Thyroid gland (tissue), 4 donors: ENCODE results near the gene ACAT2. TPM values are rescaled to one million over a fixed set of nuclear protein-coding genes. Genes with fewer than 3 reads are reported as not detected.

Experiments
- DNase-seq, 2 donors: peaks; one replicate each; pipeline ENCODE4 v3.0.0-alpha.2; 2019
- H3K27ac ChIP-seq, 3 donors: fragments of 200-600 bp; sonication (generic); 1 replicate in 2 of 3; 2 replicates in 1 of 3; pipeline ENCODE4 v1.5.1; 2016 to 2019; ENCODE audit warnings: mild to moderate bottlenecking in 1 of 3, moderate library complexity in 1 of 3
- H3K27me3 ChIP-seq: fragments of 200-600 bp; sonication (generic); one replicate; pipeline ENCODE4 v1.5.1; 2019
- H3K36me3 ChIP-seq, 2 donors: fragments of 200-600 bp; sonication (generic); one replicate each; pipeline ENCODE4 v1.5.1; 2016 to 2019
- H3K4me1 ChIP-seq, 2 donors: fragments of 200-600 bp; sonication (generic); one replicate each; pipeline ENCODE4 v1.5.1; 2017 to 2019
- H3K4me3 ChIP-seq, 3 donors: fragments of 200-600 bp; sonication (generic); replicated peaks in 1 of 3; 1 replicate in 2 of 3; 2 replicates in 1 of 3; pipeline ENCODE4 v1.5.1; 2016; ENCODE audit warnings: mild to moderate bottlenecking in 1 of 3
- H3K9me3 ChIP-seq: fragments of 200-600 bp; sonication (generic); one replicate; pipeline ENCODE4 v1.5.1; 2017
- CTCF ChIP-seq, 6 experiments: fragments of 200-600 bp in 3 of 6; fragments of 450-650 bp in 3 of 6; sonication (generic) in 3 of 6; IDR thresholded peaks; one replicate each; pipeline ENCODE4 v1.5.1; 2016 to 2019; ENCODE audit warnings: antibody characterized with exemption in 6 of 6, mild to moderate bottlenecking in 2 of 6, inconsistent platforms in 1 of 6, moderate library complexity in 1 of 6
- POLR2A ChIP-seq, 2 donors: fragments of 450-650 bp; IDR thresholded peaks; one replicate each; pipeline ENCODE4 v1.6.1; 2017; ENCODE audit warnings: antibody characterized with exemption in 2 of 2, mild to moderate bottlenecking in 2 of 2, moderate library complexity in 1 of 2
- WGBS, 2 donors: methylation state at CpG; one replicate each; pipeline ENCODE4 v1.1.5; 2017; 5-methylcytosine and 5-hydroxymethylcytosine counted together
- intact Hi-C: fragments of 100-400 bp; cut with DNase I; formaldehyde crosslinking; loops from one replicate; pipeline ENCODE4 v1.15.1; 2023
- total RNA-seq, 4 donors: library from RNA; depleted of rRNA; stranded (reverse); fragments of >200 nt; gene quantifications; one replicate each; pipeline ENCODE4 v1.2.3, GENCODE V29; 2016

ACAT2 gene
- total RNA-seq, 4 donors from 2014 or later, result 5.6 to 10.4 (median 7.0) TPM

GRCh38 chr6:159766906-159767305 is 5.1 kb downstream of the ACAT2 start:
- H3K9me3 ChIP-seq, result no peaks in the 10 kb centered on the region
- TF ChIP-seq POLR2A (IDR thresholded peaks at IDR 0.05), result no peak
- no peak for TF ChIP-seq CTCF (IDR thresholded peaks at IDR 0.05)
- H3K4me3 ChIP-seq, result no peak overlapping the region
- H3K36me3 ChIP-seq, result peaks cover 4 to 5% of the 10 kb centered on the region in 2 donors
- no peak for DNase-seq
- H3K4me1 ChIP-seq, result peaks cover 7 to 8% of the 10 kb centered on the region in 2 donors
- H3K27ac ChIP-seq, result no peak overlapping the region
- no peaks in the 10 kb centered on the region for H3K27me3 ChIP-seq
- intact Hi-C loops, result loop anchor here (10.0 kb wide), 1 partner anchor 72 kb away; the partner anchor contains the start of gene SOD2

- Histone ChIP-seq H3K27ac (no peak overlapping the region), H3K36me3 (peaks cover 4 to 5% of the 10 kb centered on the region in 2 donors), H3K27me3 (no peaks in the 10 kb centered on the region), H3K9me3 (no peaks in the 10 kb centered on the region), H3K4me3 (no peak overlapping the region), H3K4me1 (no peaks in the 10 kb centered on the region)
- TF ChIP-seq POLR2A (IDR thresholded peaks at IDR 0.05) (no peak), CTCF (IDR thresholded peaks at IDR 0.05) (no peak)
- no peak for DNase-seq
- intact Hi-C loops, result loop anchor here (10.0 kb wide), 1 partner anchor 75 kb away; the partner anchor contains the start of gene SOD2
Observed at GRCh38 chr6:159769470-159769869, 7.6 kb downstream of the ACAT2 start.

- no peak for TF ChIP-seq CTCF (IDR thresholded peaks at IDR 0.05)
- TF ChIP-seq POLR2A (IDR thresholded peaks at IDR 0.05), result no peak
- intact Hi-C loops, result no loop called here
- H3K27ac ChIP-seq, result no peak overlapping the region
- no peak for DNase-seq
- H3K9me3 ChIP-seq, result no peaks in the 10 kb centered on the region
- no peaks in the 10 kb centered on the region for H3K4me1 ChIP-seq
- 0% methylated on average over 1 of the region's 1 CpG for WGBS, 2 donors
- H3K36me3 ChIP-seq, result peaks cover 3 to 4% of the 10 kb centered on the region in 2 donors
- no peaks in the 10 kb centered on the region for H3K27me3 ChIP-seq
- no peak overlapping the region for H3K4me3 ChIP-seq
Observed at GRCh38 chr6:159772196-159772595, 10.4 kb downstream of the ACAT2 start.

- DNase-seq, result no peak
- TF ChIP-seq POLR2A (IDR thresholded peaks at IDR 0.05), result no peak
- no peak for TF ChIP-seq CTCF (IDR thresholded peaks at IDR 0.05)
- H3K9me3 ChIP-seq, result no peaks in the 10 kb centered on the region
- WGBS, 2 donors, result 83 to 93% methylated on average over 7 of the region's 7 CpGs
- no peaks in the 10 kb centered on the region for H3K27me3 ChIP-seq
- no peaks in the 10 kb centered on the region for H3K4me1 ChIP-seq
- no peak overlapping the region for H3K27ac ChIP-seq
- H3K36me3 ChIP-seq, result peaks cover 49 to 50% of the 10 kb centered on the region in 2 donors
- no peak overlapping the region for H3K4me3 ChIP-seq
- intact Hi-C loops, result no loop called here
Observed at GRCh38 chr6:159777240-159777904, 15.5 kb downstream of the ACAT2 start.

GRCh38 chr6:159778131-159778530 is 16.3 kb downstream of the ACAT2 start:
- no peak for DNase-seq
- intact Hi-C loops, result no loop called here
- Histone ChIP-seq H3K27me3 (no peaks in the 10 kb centered on the region), H3K36me3 (peaks cover 56 to 57% of the 10 kb centered on the region in 2 donors), H3K9me3 (no peaks in the 10 kb centered on the region), H3K4me1 (no peaks in the 10 kb centered on the region), H3K27ac (no peak overlapping the region), H3K4me3 (no peak overlapping the region)
- 75 to 79% methylated on average over 1 of the region's 1 CpG for WGBS, 2 donors
- TF ChIP-seq CTCF (IDR thresholded peaks at IDR 0.05) (no peak), POLR2A (IDR thresholded peaks at IDR 0.05) (no peak)
